SK-N-SH (cell line): Measurements from ENCODE around the gene PEAK1. TPM values are rescaled to one million over a fixed set of nuclear protein-coding genes. Genes with fewer than 3 reads are reported as not detected.

ENCODE experiments used
- CTCF ChIA-PET: fragments of 300-600, 350-600 bp; formaldehyde crosslinking; extraction: SDS; loops from one replicate; lab custom pipeline; 2021; lab: Yijun Ruan, JAX
- POLR2A ChIA-PET: fragments of 350-600 bp; sonication (Branson Sonifier 250); formaldehyde crosslinking; extraction: SDS; loops from one replicate; lab custom pipeline; 2020; ENCODE audit warnings: antibody characterized with exemption, inconsistent platforms; lab: Yijun Ruan, JAX
- DNase-seq: peaks from one replicate; pipeline ENCODE4 v3.0.0; 2012
- H2AFZ ChIP-seq: fragments of 200-600 bp; sonication (generic); 2 replicates; pipeline ENCODE4 v1.8.1; 2016; ENCODE audit warnings: antibody characterized with exemption, mild to moderate bottlenecking, low read depth
- H3F3A ChIP-seq: fragments of 200-600 bp; sonication (generic); replicated peaks from 2 replicates; pipeline ENCODE3; 2016; ENCODE audit warnings: antibody characterized with exemption, mild to moderate bottlenecking; ENCODE audit not compliant: insufficient read depth
- H3K27ac ChIP-seq, 2 experiments: fragments of 200-500 bp in 1 of 2; fragments of 200-600 bp in 1 of 2; sonication (Bioruptor generic) in 1 of 2; sonication (generic), shearing (Covaris generic) in 1 of 2; 2 replicates each; pipeline versions ENCODE4 v1.5.1 to v1.6.1; 2014 to 2016; ENCODE audit warnings: low read depth in 2 of 2, inconsistent platforms in 1 of 2, low read length in 1 of 2, mild to moderate bottlenecking in 1 of 2, mixed read lengths in 1 of 2
- H3K27me3 ChIP-seq: fragments of 200-600 bp; sonication (generic), shearing (Covaris generic); 2 replicates; pipeline ENCODE4 v1.6.1; 2016; ENCODE audit warnings: mixed run types; ENCODE audit not compliant: insufficient read depth
- H3K36me3 ChIP-seq, 2 experiments: fragments of 200-500 bp in 1 of 2; fragments of 200-600 bp in 1 of 2; sonication (Bioruptor generic) in 1 of 2; sonication (generic) in 1 of 2; replicated peaks in 1 of 2; 2 replicates each; pipeline versions ENCODE3 to v1.5.1; 2014 to 2016; ENCODE audit warnings: low read length in 1 of 2, mild to moderate bottlenecking in 1 of 2; ENCODE audit not compliant: insufficient read depth in 2 of 2, control insufficient read depth in 1 of 2
- H3K4me1 ChIP-seq, 2 experiments: fragments of 200-500 bp in 1 of 2; fragments of 200-600 bp in 1 of 2; sonication (Bioruptor generic) in 1 of 2; sonication (generic), shearing (Covaris generic) in 1 of 2; 2 replicates each; pipeline versions ENCODE4 v1.5.1 to v1.6.1; 2014 to 2016; ENCODE audit warnings: low read depth in 1 of 2, low read length in 1 of 2, mixed run types in 1 of 2; ENCODE audit not compliant: insufficient read depth in 2 of 2, control insufficient read depth in 1 of 2
- H3K4me2 ChIP-seq: fragments of 200-600 bp; sonication (generic), shearing (Covaris generic); 2 replicates; pipeline ENCODE4 v1.6.1; 2017; ENCODE audit warnings: mixed run types
- H3K4me3 ChIP-seq, 2 experiments: fragments of 200-500 bp in 1 of 2; fragments of 200-600 bp in 1 of 2; sonication (Bioruptor generic) in 1 of 2; sonication (generic), shearing (Covaris generic) in 1 of 2; 2 replicates each; pipeline versions ENCODE4 v1.5.1 to v1.8.1; 2014 to 2016; ENCODE audit warnings: low read depth in 2 of 2, inconsistent platforms in 1 of 2, low read length in 1 of 2, mild to moderate bottlenecking in 1 of 2, mixed read lengths in 1 of 2, moderate library complexity in 1 of 2
- H3K79me2 ChIP-seq: fragments of 200-600 bp; sonication (generic); 2 replicates; pipeline ENCODE4 v1.8.1; 2017; ENCODE audit warnings: mild to moderate bottlenecking; ENCODE audit not compliant: insufficient read depth
- H3K9ac ChIP-seq: fragments of 200-600 bp; sonication (generic); 2 replicates; pipeline ENCODE4 v1.6.1; 2017; ENCODE audit warnings: mixed run types
- H3K9me2 ChIP-seq: fragments of 200-600 bp; sonication (generic); 2 replicates; pipeline ENCODE4 v1.6.1; 2017; ENCODE audit warnings: mixed run types
- H3K9me3 ChIP-seq: fragments of 200-600 bp; sonication (generic); 2 replicates; pipeline ENCODE4 v1.6.1; 2017; ENCODE audit warnings: mixed run types, mild to moderate bottlenecking, moderate library complexity
- H4K20me1 ChIP-seq: fragments of 200-600 bp; sonication (generic); 2 replicates; pipeline ENCODE4 v1.6.1; 2017; ENCODE audit warnings: mild to moderate bottlenecking, mixed run types; ENCODE audit not compliant: insufficient read depth
- ELF1 ChIP-seq: IDR thresholded peaks from 2 replicates; pipeline ENCODE4 v1.4.0; 2012
- FOSL2 ChIP-seq: IDR thresholded peaks from 2 replicates; pipeline ENCODE4 v1.4.0; 2012; ENCODE audit warnings: low read depth, mild to moderate bottlenecking, moderate library complexity, borderline replicate concordance
- GABPA ChIP-seq: IDR thresholded peaks from 2 replicates; pipeline ENCODE4 v1.4.0; 2012; ENCODE audit warnings: low read depth, mild to moderate bottlenecking
- GATA2 ChIP-seq: sonication (generic); formaldehyde crosslinking; IDR thresholded peaks from 2 replicates; pipeline ENCODE4 v1.5.0; 2020; ENCODE audit warnings: mild to moderate bottlenecking, missing genetic modification reagents
- IRF3 ChIP-seq: fragments of 150-350 bp; IDR thresholded peaks from 2 replicates; pipeline ENCODE4 v1.6.1; 2016; ENCODE audit warnings: mild to moderate bottlenecking, low read depth, low read length
- MAX ChIP-seq: IDR thresholded peaks from 2 replicates; pipeline ENCODE4 v1.4.0; 2012; ENCODE audit warnings: low read depth
- MEF2A ChIP-seq: IDR thresholded peaks from 2 replicates; pipeline ENCODE4 v1.4.0; 2012; ENCODE audit warnings: low read depth, borderline replicate concordance
- NFIC ChIP-seq: IDR thresholded peaks from 2 replicates; pipeline ENCODE4 v1.4.0; 2012; ENCODE audit warnings: borderline replicate concordance
- POLR2AphosphoS5 ChIP-seq: IDR thresholded peaks from 2 replicates; pipeline ENCODE4 v1.6.1; 2012; ENCODE audit warnings: low read depth, low read length
- RAD21 ChIP-seq: IDR thresholded peaks from 2 replicates; pipeline ENCODE4 v1.6.1; 2012; ENCODE audit warnings: mild to moderate bottlenecking, low read length
- REST ChIP-seq: IDR thresholded peaks from 2 replicates; pipeline ENCODE4 v1.6.1; 2012; ENCODE audit warnings: mild to moderate bottlenecking, low read depth, low read length, moderate library complexity
- RXRA ChIP-seq: IDR thresholded peaks from 2 replicates; pipeline ENCODE4 v1.4.0; 2012; ENCODE audit warnings: low read depth, mild to moderate bottlenecking, borderline replicate concordance
- SMC3 ChIP-seq: IDR thresholded peaks from 2 replicates; pipeline ENCODE4 v1.6.1; 2012; ENCODE audit warnings: low read depth, low read length, improper control_type of control experiment
- TAF1 ChIP-seq: IDR thresholded peaks from 2 replicates; pipeline ENCODE4 v1.6.1; 2012; ENCODE audit warnings: low read depth, mild to moderate bottlenecking, low read length, moderate library complexity, borderline replicate concordance
- TEAD4 ChIP-seq: IDR thresholded peaks from 2 replicates; pipeline ENCODE4 v1.4.0; 2012; ENCODE audit warnings: mild to moderate bottlenecking, borderline replicate concordance; ENCODE audit not compliant: insufficient read depth
- USF1 ChIP-seq: IDR thresholded peaks from 2 replicates; pipeline ENCODE4 v1.4.0; 2012; ENCODE audit warnings: low read depth, borderline replicate concordance
- YY1 ChIP-seq: IDR thresholded peaks from 2 replicates; pipeline ENCODE4 v1.4.0; 2012; ENCODE audit warnings: low read depth, mild to moderate bottlenecking
- ZBTB33 ChIP-seq: IDR thresholded peaks from 2 replicates; pipeline ENCODE4 v1.4.0; 2012; ENCODE audit warnings: low read depth, borderline replicate concordance
- whole genome bisulfite sequencing: methylation state at CpG from one replicate; pipeline ENCODE4 v1.1.6; 2017; ENCODE audit warnings: low lambda C conversion rate; 5-methylcytosine and 5-hydroxymethylcytosine counted together
- polyA plus RNA-seq, 3 experiments: library from polyadenylated mRNA; depleted of rRNA; stranded (reverse); fragments of >200 nt; gene quantifications; 2 replicates each; pipeline ENCODE4 v1.2.3, GENCODE V29; 2012
- TF ChIP-seq, protein P1 (sequence below): IDR thresholded peaks from 2 replicates; pipeline ENCODE4; 2012
- TF ChIP-seq, protein P2 (sequence below): fragments of 150-350 bp; IDR thresholded peaks from 2 replicates; pipeline ENCODE4 v1.6.1; 2017; ENCODE audit warnings: antibody characterized with exemption, low read length, low read depth, borderline replicate concordance

The PEAK1 gene
- polyA plus RNA-seq, 1 of the 3 experiments (the other 2 are of a cell fraction) = 9.0 TPM

GRCh38 chr15:77183066-77183465, 236.8 kb downstream of the PEAK1 start (continued):
- TF ChIP-seq, protein P1, sequence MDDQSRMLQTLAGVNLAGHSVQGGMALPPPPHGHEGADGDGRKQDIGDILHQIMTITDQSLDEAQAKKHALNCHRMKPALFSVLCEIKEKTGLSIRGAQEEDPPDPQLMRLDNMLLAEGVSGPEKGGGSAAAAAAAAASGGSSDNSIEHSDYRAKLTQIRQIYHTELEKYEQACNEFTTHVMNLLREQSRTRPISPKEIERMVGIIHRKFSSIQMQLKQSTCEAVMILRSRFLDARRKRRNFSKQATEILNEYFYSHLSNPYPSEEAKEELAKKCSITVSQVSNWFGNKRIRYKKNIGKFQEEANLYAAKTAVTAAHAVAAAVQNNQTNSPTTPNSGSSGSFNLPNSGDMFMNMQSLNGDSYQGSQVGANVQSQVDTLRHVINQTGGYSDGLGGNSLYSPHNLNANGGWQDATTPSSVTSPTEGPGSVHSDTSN = no peak
- no peak for TF ChIP-seq FOSL2
- TF ChIP-seq, all 33 proteins: peak for 0

- no peak for TF ChIP-seq NFIC
- TF ChIP-seq ELF1 = no peak
- no peak for TF ChIP-seq MAX
- TF ChIP-seq TAF1 = no peak
- no peak for TF ChIP-seq GABPA
- TF ChIP-seq SMC3 = no peak
- TF ChIP-seq MEF2A = no peak
- no peak for TF ChIP-seq TEAD4
- no peak for TF ChIP-seq POLR2AphosphoS5
- TF ChIP-seq REST = no peak
- no peak for TF ChIP-seq RXRA
- TF ChIP-seq, protein P2, sequence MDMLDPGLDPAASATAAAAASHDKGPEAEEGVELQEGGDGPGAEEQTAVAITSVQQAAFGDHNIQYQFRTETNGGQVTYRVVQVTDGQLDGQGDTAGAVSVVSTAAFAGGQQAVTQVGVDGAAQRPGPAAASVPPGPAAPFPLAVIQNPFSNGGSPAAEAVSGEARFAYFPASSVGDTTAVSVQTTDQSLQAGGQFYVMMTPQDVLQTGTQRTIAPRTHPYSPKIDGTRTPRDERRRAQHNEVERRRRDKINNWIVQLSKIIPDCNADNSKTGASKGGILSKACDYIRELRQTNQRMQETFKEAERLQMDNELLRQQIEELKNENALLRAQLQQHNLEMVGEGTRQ = no peak
- TF ChIP-seq YY1 = no peak
- no peak for TF ChIP-seq ZBTB33
- TF ChIP-seq IRF3 = no peak
- no peak for TF ChIP-seq RAD21
- TF ChIP-seq GATA2 (CRISPR knock-in tag) = no peak
- no peak for TF ChIP-seq USF1
- H3K36me3 ChIP-seq = peaks cover 12 to 13% of the 10 kb centered on the region in 2 experiments
- POLR2A ChIA-PET = no interaction called here
- CTCF ChIA-PET = interaction anchor here (4.0 to 4.4 kb wide), 2 partner anchors 316 to 361 kb away, joined by 11 to 24 read pairs; no protein-coding TSS in a partner anchor
- 96% methylated on average over 5 of the region's 5 CpGs for WGBS
- no peak overlapping the region for H2AFZ ChIP-seq
- H3K9me3 ChIP-seq = no peaks in the 10 kb centered on the region
- no peaks in the 10 kb centered on the region; the same call in 1 of the 2 replicates for H3K79me2 ChIP-seq
- peaks cover 4% of the 10 kb centered on the region in 2 experiments; a peak in 3 of 4 replicates for H3K4me1 ChIP-seq
- no peaks in the 10 kb centered on the region for H4K20me1 ChIP-seq
- H3K27me3 ChIP-seq = no peaks in the 10 kb centered on the region
- no peak overlapping the region for H3K4me2 ChIP-seq
- H3K9me2 ChIP-seq = no peaks in the 10 kb centered on the region
- peaks cover 8% of the 10 kb centered on the region for H3F3A ChIP-seq
- no peak overlapping the region for H3K9ac ChIP-seq
- H3K27ac ChIP-seq = no peak overlapping the region
- H3K4me3 ChIP-seq = no peak overlapping the region
- no peak for DNase-seq
Measured at GRCh38 chr15:77181305-77182074, 238.4 kb downstream of the PEAK1 start.
